Central memory CD4-positive, alpha-beta T cell (primary cell): ENCODE measurements around the gene OR6C6.
"Not testable (repeated sequence)": the region's sequence is repeated elsewhere in the genome, so short reads cannot be mapped to it uniquely, and the experiment has no call there.

Source experiments
- DNase-seq: peaks from one replicate; pipeline ENCODE4 v3.0.0; 2022
- total RNA-seq, 3 experiments: gene quantifications; one replicate each; lab custom pipeline; 2026; lab: John Stamatoyannopoulos, UW

Gene OR6C6
- total RNA-seq, result 0 reads per million in 3 experiments

DNA sequence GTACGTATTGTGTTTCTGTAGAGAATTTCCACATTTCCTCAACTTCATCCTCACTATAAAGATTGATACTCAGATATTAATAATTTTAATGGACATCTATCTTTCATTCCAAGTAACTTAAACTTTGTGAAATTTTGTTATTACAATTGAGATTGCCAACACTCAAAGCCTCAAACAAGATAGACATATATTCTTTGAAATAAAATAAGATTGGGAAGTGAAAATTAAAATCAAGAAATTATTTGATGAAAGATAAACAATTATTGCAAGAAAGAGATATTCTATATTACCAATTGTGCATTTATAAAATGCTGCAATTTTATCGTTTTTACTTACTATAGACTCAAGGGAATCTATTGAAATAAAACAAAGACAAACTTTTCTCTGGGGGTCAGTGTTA is at the start of gene OR6C6:
Gene OR6C6, minus strand, starts transcription at position 101 of the 400 bp plus-strand sequence. CDS start 1,337 bp downstream, outside the sequence.
- DNase-seq, result no peak

DNA sequence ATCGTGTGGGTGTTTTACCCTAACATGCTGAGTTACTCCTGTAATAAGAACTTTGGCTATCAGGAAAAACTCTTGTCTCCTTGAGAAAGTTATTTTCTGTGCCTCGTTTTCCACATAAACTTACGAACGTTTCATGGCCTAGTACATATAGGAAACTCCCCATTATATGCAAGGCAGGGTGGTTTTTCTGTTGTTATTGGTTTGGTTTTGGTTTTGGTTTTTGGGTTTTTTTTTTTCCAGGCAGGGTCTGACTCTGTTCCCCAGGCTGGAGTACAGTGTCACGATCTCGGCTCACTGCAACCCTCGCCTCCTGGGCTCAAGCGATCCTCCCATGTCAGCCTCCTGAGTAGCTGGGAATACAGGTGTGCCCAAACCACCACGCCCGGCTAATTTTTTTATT is 39.6 kb upstream of the OR6C6 start:
- DNase-seq, result no peak

DNA sequence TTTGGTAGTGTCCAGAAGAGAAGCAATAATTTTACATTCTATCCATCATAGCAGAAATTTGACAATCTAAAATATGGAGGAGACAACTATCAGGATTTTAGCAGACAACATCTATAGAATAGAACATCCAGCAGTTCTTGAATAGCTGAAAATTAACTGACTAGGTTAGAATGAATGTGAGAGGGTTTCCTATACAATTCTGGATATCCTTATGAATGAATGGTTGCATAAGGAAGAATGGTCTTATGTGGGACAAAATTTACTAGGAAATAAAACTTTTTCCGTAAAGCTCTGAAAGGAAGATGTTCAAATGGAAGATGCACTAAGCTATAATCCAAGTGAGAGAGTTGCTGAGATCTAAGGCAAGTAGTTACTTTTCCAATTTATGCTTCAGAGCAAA is 34.1 kb upstream of the OR6C6 start, which contains the start of gene OR6C3:
Gene OR6C3, plus strand, starts transcription at position 301 of the 400 bp plus-strand sequence. CDS start 955 bp downstream, outside the sequence.
- DNase-seq, result no peak

DNA sequence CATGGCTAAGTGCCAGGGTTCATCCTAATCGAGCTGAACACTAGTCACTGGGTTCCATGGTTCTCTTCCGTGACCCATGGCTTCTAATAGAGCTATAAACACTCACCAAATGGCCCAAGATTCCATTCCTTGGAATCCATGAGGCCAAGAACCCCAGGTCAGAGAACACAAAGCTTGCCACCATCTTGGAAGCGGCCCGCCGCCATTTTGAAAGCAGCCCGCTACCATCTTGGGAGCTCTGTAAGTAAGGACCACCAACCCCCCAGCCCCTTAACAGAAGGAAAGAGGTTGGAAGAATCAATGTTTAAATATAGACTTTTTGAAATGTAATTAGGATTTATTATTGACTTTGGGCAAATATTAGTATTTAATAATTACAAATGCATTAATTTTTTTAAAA is 29.4 kb upstream of the OR6C6 start:
- not testable (repeated sequence) for DNase-seq

DNA sequence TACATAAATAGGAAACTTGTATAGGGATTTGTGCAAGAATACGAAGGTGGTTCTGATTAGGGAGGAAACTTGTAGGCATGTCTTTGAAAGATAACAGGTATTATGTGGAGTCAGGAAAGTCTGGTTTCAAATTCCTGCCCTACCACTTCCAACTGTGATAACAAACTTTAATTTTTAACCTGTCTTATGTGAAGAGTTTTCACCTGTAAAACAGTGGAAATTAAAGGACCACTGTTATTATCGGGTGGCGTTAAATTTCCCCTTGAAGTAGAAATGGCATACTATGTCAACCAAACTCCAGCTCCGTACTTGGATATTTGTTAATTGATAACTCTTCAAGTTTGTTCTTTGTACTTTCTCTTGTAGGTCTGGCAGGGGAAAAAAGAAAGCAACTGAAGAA is 23.8 kb upstream of the OR6C6 start:
- no peak for DNase-seq

DNA sequence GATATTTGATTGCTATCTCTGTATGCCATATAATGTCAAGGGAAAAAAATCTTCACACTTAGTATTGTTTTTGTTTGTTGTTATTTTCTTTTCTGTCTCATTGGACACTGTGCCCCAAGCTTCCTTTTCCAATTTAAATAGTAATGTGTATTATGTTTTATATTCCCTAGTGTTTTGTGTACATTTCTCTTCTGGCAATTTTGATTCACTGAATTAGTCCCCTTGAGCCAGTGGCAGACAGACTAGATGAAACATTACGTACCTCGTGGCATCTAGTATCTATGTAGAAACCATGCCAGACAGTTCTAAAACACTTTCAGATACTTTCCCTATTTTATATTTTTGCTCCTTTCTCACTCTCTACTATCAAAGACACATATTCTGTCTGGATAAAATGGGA is 17.7 kb upstream of the OR6C6 start, which contains the start of gene OR6C1:
Gene OR6C1, plus strand, starts transcription at position 301 of the 400 bp plus-strand sequence. CDS start 6,257 bp downstream, outside the sequence.
- no peak for DNase-seq

DNA sequence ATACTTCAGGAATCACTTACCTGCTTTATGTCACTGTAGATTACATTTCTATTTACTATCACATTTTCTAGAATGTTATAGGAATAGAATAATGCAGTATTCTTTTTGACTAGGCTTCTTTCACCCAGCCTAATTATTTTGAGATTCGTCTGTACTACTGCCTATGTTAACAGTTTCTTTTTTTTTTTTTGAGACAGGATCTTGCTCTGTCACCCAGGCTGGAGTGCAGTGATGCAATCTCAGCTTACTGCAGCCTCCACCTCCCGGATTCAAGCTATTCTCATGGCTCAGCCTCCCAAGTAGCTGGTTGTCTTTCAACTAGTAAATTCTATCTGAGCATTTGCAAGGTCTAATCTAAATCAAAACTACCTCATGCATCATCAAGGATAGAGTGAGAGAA is 6.4 kb downstream of the OR6C6 start:
- DNase-seq, result no peak

DNA sequence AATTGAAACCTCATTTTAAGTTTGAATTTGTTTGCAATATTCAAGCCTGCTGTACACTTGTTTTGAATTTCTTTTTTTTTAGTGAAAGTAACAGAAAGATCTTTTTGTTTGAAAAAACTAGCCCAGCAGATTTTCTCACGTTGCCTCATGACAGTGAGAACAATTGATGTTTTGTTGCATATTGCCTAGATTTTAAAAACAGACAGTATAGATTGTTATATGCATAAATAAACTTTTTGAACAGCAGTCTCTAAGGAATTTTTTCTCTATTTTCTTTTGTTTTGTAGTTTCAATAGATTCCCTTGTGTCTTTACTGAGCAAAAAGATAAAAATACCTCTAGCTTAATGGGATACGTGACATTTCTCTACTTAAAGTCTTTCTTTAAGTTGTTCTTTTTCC is 15.4 kb downstream of the OR6C6 start:
- DNase-seq, result no peak

DNA sequence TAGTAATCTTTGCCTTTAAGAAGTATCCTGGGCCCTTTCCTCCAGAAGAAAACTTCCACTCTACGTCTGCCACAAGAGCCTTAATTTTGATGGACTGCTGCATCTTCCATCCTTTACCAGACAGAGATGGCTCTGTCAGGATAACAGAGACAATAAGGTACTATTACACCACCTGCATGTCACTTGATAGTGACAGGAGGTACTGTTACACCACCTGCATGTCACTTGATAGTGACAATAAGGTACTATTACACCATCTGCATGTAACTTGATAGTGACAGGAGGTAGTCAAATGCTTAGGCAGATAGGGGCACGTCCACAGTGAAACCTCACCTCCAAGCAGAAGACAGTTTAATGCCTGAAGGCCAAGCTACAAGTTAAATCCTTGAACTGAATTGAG is 38.1 kb downstream of the OR6C6 start:
- no peak for DNase-seq

DNA sequence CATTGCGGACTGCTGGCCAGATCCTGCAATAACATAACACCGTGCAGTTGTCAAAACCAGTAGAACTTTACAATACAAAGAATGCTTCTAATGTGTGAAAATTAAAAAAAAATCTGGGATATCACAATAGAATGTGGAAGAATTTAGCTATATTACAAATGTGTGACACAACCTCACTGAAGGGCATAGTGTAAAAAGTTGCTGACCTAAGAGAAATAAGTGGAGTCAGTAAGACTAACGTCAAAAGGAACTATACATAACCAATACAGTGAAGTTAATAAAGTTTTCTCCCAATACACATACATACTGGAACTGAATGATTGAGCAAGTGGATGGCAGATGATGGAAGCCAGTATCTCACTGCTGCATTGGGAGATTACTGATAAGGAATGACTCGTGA is 39.5 kb downstream of the OR6C6 start:
- DNase-seq, result no peak

DNA sequence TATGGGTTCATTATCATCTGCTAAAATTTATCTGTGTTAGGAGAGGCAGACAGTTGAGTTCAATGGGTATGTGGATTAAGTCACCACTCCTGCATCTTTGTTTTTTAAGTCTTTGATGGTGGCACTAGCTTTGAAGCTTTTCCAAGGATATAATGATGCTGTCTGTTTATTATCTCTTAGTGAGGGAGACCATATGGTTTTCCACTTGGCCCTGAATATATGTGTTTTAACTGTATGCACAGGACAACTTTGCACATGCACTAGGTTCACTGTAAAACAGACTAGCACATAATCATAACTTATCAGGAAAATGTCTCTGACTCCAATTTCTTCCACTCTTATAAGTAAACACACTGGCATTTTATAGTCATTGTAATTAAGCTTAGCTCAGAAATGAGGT is 43.1 kb downstream of the OR6C6 start:
- DNase-seq, result no peak

DNA sequence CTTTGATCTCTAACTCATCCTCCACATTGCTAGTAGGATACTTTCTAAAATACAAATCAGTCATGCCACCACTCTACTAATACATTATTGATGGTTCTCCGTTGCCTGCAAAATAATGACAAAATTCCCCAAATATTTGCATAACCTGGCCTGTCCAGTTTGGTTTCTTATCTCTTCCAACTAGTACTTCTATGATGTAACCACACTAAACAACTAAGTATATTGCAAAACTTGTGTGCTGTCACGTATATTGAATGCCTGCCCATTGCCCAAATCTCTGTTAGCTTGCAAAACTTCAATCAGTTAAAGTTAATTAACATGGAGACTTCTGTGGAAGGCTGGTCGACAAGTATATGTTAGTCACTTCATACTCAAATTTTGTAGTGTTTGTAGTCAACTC is 45.4 kb downstream of the OR6C6 start:
- DNase-seq, result no peak

DNA sequence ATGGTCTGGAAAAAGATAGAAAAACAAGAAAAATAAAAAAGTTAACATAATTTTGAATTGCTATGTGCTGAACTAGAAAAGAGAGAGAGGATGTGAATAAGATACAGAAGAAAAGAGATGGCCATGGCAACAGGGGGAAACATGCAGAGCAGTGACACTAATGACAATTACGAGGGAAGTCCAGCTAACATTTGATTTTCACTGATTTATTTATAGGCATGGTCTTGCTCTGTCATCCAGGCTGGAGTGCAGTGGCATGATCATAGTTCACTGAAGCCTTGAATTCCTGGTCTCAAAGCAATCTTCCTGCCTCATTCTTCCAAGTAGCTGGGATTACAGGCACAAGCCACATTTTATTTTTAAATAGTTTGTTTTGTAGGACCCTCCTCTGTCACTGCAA is 50.2 kb downstream of the OR6C6 start:
- DNase-seq, result no peak

DNA sequence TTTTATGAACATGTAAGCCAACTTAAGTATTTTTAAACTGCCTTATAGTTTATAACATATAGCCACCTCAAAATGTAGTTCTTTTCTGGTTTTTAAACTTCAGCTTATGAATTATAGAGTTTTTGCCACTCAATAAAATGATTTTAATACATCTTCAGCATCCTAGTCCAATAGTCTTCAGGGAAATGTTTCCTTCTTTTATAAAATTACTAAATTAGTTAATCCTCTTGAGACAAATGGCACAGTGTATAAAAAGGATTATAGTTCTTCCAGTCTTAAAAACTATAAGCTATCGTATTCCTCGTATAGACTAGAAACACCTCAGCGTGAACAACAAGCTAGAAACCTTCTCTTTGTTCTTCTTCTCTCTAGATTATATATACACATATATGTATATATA is 52.1 kb downstream of the OR6C6 start, which contains the start of gene OR6C74:
Gene OR6C74, plus strand, starts transcription at position 301 of the 400 bp plus-strand sequence. CDS start 2,679 bp downstream, outside the sequence.
- no peak for DNase-seq
